B cell (primary cell): ENCODE data around the gene AMH. TPM values are rescaled to one million over a fixed set of nuclear protein-coding genes. Genes with fewer than 3 reads are reported as not detected.

Experiments used
- ATAC-seq: fragments of 200-7000 bp; cut with Tn5 transposase; one replicate; pipeline ENCODE4 v1.10.0; 2021; ENCODE audit warnings: low read depth, mild to moderate bottlenecking, moderate number of reproducible peaks, moderate library complexity
- CTCF ChIA-PET: fragments of 350-600 bp; sonication (Branson Sonifier 250); formaldehyde crosslinking; loops from one replicate; lab custom pipeline; 2021; ENCODE audit warnings: antibody characterized with exemption, inconsistent platforms; lab: Charles Lee
- POLR2A ChIA-PET: fragments of 350-600 bp; sonication (Branson Sonifier 250); formaldehyde crosslinking; loops from one replicate; lab custom pipeline; 2021; ENCODE audit warnings: antibody characterized with exemption; lab: Charles Lee
- DNase-seq: peaks from one replicate; pipeline ENCODE4 v3.0.0; 2013
- H2AFZ ChIP-seq: 2 replicates; pipeline ENCODE4 v1.6.1; 2012; ENCODE audit warnings: mild to moderate bottlenecking, low read depth, low read length; ENCODE audit not compliant: insufficient read depth, poor library complexity, severe bottlenecking
- H3K27ac ChIP-seq, 2 donors: 1 replicate in 1 of 2; 2 replicates in 1 of 2; pipeline ENCODE4 v1.5.1; 2012 to 2013; ENCODE audit warnings: low read length in 2 of 2, mild to moderate bottlenecking in 2 of 2, moderate library complexity in 1 of 2
- H3K27me3 ChIP-seq, 4 experiments: fragments of 200-600 bp in 1 of 4; sonication (generic) in 1 of 4; replicated peaks in 1 of 4; 1 replicate in 2 of 4; 2 replicates in 2 of 4; pipeline versions ENCODE4 v1.6.1 to v1.7.0; 2013 to 2016; ENCODE audit warnings: low read length in 3 of 4, mild to moderate bottlenecking in 2 of 4, mixed read lengths in 1 of 4, moderate library complexity in 1 of 4; ENCODE audit not compliant: insufficient read depth in 4 of 4, control insufficient read depth in 3 of 4; ENCODE audit errors: control extremely low read depth in 1 of 4
- H3K36me3 ChIP-seq, 2 experiments: replicated peaks in 1 of 2; 1 replicate in 1 of 2; 2 replicates in 1 of 2; pipeline versions ENCODE4 v1.6.1 to v1.7.1; 2013; ENCODE audit warnings: low read length in 1 of 2; ENCODE audit not compliant: insufficient read depth in 2 of 2, control insufficient read depth in 1 of 2; ENCODE audit errors: control extremely low read depth in 1 of 2, extremely low read depth in 1 of 2
- H3K4me1 ChIP-seq, 2 donors: fragments of 200-600 bp in 1 of 2; sonication (generic) in 1 of 2; 1 replicate in 1 of 2; 2 replicates in 1 of 2; pipeline versions ENCODE4 v1.5.1 to v1.6.1; 2013 to 2017; ENCODE audit warnings: low read length in 2 of 2; ENCODE audit not compliant: control insufficient read depth in 2 of 2, insufficient read depth in 2 of 2
- H3K4me2 ChIP-seq: replicated peaks from 2 replicates; pipeline ENCODE3; 2012; ENCODE audit warnings: mild to moderate bottlenecking, low read depth, low read length; ENCODE audit not compliant: poor library complexity, severe bottlenecking
- H3K4me3 ChIP-seq, 5 experiments: fragments of 200-600 bp in 1 of 5; sonication (generic) in 1 of 5; 1 replicate in 3 of 5; 2 replicates in 2 of 5; pipeline versions ENCODE4 v1.5.1 to v1.7.0; 2011 to 2016; ENCODE audit warnings: low read length in 4 of 5, mild to moderate bottlenecking in 4 of 5, low read depth in 2 of 5, control low read depth in 1 of 5, moderate library complexity in 1 of 5; ENCODE audit not compliant: insufficient read depth in 1 of 5; ENCODE audit errors: control extremely low read depth in 1 of 5, extremely low read depth in 1 of 5
- H3K79me2 ChIP-seq: fragments of 200-600 bp; sonication (generic); one replicate; pipeline ENCODE4 v1.6.0; 2016; ENCODE audit warnings: low read length; ENCODE audit not compliant: control insufficient read depth, insufficient read depth
- H3K9ac ChIP-seq: fragments of 200-600 bp; sonication (generic); 2 replicates; pipeline ENCODE4 v1.6.1; 2017; ENCODE audit warnings: mild to moderate bottlenecking, low read length, moderate library complexity
- H3K9me3 ChIP-seq, 3 donors: one replicate each; pipeline versions ENCODE4 v1.6.1 to v1.7.1; 2013; ENCODE audit warnings: low read length in 2 of 3; ENCODE audit not compliant: control insufficient read depth in 2 of 3, insufficient read depth in 1 of 3; ENCODE audit errors: control extremely low read depth in 1 of 3
- H4K20me1 ChIP-seq: 2 replicates; pipeline ENCODE4 v1.6.0; 2012; ENCODE audit warnings: mild to moderate bottlenecking, low read length; ENCODE audit not compliant: insufficient read depth, control insufficient read depth, poor library complexity, severe bottlenecking
- H3K27ac Mint-ChIP-seq: one replicate; pipeline ENCODE4 v1.8.0; 2021; ENCODE audit warnings: mixed read lengths
- H3K27me3 Mint-ChIP-seq: one replicate; pipeline ENCODE4 v1.8.0; 2021; ENCODE audit warnings: mixed read lengths
- H3K4me1 Mint-ChIP-seq: one replicate; pipeline ENCODE4 v1.8.0; 2021; ENCODE audit warnings: mixed read lengths
- H3K4me3 Mint-ChIP-seq: one replicate; pipeline ENCODE4 v1.8.0; 2021; ENCODE audit warnings: mixed read lengths
- H3K9me3 Mint-ChIP-seq: one replicate; pipeline ENCODE4 v1.8.0; 2022; ENCODE audit warnings: mixed read lengths; ENCODE audit not compliant: insufficient read depth
- CTCF ChIP-seq: fragments of 200-600 bp; IDR thresholded peaks from one replicate; pipeline ENCODE4 v1.8.0; 2022; ENCODE audit warnings: antibody characterized with exemption, mild to moderate bottlenecking
- EZH2 ChIP-seq: IDR thresholded peaks from 2 replicates; pipeline ENCODE4 v1.6.1; 2012; ENCODE audit warnings: borderline replicate concordance, low read depth, mild to moderate bottlenecking, moderate library complexity, low read length; ENCODE audit not compliant: insufficient read depth, poor library complexity, severe bottlenecking
- WGBS: methylation state at CpG from one replicate; pipeline ENCODE4 v1.1.5; 2013; ENCODE audit warnings: missing lambda C conversion rate; ENCODE audit not compliant: insufficient coverage; 5-methylcytosine and 5-hydroxymethylcytosine counted together
- intact Hi-C: fragments of 100-400 bp; cut with micrococcal nuclease; formaldehyde crosslinking; loops from one replicate; pipeline ENCODE4 v1.10.0; 2022
- polyA plus RNA-seq: library from polyadenylated mRNA; depleted of rRNA; stranded (reverse); fragments of >200 nt; gene quantifications from 2 replicates; pipeline ENCODE4 v1.2.3, GENCODE V29; 2012
- total RNA-seq, 2 donors: library from RNA; stranded (reverse); fragments of 120-200 nt in 1 of 2; gene quantifications; 1 replicate in 1 of 2; 2 replicates in 1 of 2; pipeline versions ENCODE4 v1.2.3 to v1.2.4, GENCODE V29; 2013 to 2022

AMH gene
- total and polyA plus RNA-seq, 2 donors (not counting 1 experiment from before 2014, with no cell fraction given) = 1.5 to 4.5 TPM

DNA sequence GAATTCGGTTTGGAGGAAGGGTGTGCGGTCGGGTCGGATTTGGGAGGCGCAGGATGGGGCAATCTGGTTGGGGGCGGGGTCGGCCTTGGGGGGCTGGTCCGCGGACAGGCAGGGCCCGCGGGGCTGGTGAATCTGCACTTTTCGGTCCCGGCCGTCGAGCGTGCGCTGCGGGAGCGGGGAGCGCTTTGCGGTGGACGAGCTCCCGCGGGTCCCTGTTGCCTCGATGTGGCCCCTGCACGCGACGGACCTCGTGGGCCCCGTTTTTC lies 21.0 kb downstream of the AMH start:
- no peak for ATAC-seq
- Mint-ChIP-seq H3K27me3 (no peaks in the 10 kb centered on the region), H3K27ac (peak overlapping the region; percentile 97), H3K4me1 (peaks cover 53% of the 10 kb centered on the region), H3K9me3 (no peaks in the 10 kb centered on the region), H3K4me3 (peak overlapping the region; percentile 89)
- Histone ChIP-seq H3K9me3 (no peaks in the 10 kb centered on the region), H3K27ac (peak overlapping the region; percentile 79 to 94), H3K4me2 (peak overlapping the region; percentile 99), H2AFZ (no peak overlapping the region), H3K79me2 (peaks cover 75% of the 10 kb centered on the region), H3K36me3 (peaks cover 0 to 30% of the 10 kb centered on the region in 2 experiments), H3K4me3 (peak overlapping the region; percentile 59 to 100 (median 99)), H3K4me1 (peaks cover 54 to 64% of the 10 kb centered on the region in 2 donors), H4K20me1 (peaks cover 57% of the 10 kb centered on the region), H3K9ac (peak overlapping the region; percentile 99), H3K27me3 (no peaks in the 10 kb centered on the region)
- ChIA-PET POLR2A (interaction anchor here (0.5 to 10.8 kb wide), 12 partner anchors 8 to 354 kb away, joined by 3 to 134 read pairs (median 4); partner anchors contain the start of genes GADD45B, JSRP1, PLEKHJ1 and SF3A2), CTCF (interaction anchor here (0.6 to 7.5 kb wide), 7 partner anchors 10 to 98 kb away, joined by 3 to 66 read pairs (median 5); partner anchors contain the start of gene JSRP1)
- DNase-seq = peak; percentile 62
- WGBS = 0% methylated on average over 30 of the region's 30 CpGs
- TF ChIP-seq CTCF (no peak), EZH2 (no peak)
- intact Hi-C loops = loop anchor here (10.0 kb wide), 1 partner anchor 205 kb away; the partner anchor contains the start of gene GADD45B
